AG09319 (cell line): Measurements from ENCODE around the gene CASKIN2.
"Not testable (repeated sequence)": the region's sequence is repeated elsewhere in the genome, so short reads cannot be mapped to it uniquely, and the experiment has no call there.

Source experiments
- DNase-seq: peaks from one replicate; pipeline ENCODE4 v3.0.0-alpha.2; 2010; ENCODE audit warnings: low read depth; ENCODE audit errors: extremely low read depth
- CTCF ChIP-seq: IDR thresholded peaks from 2 replicates; pipeline ENCODE4 v1.5.1; 2011; ENCODE audit warnings: low read depth, mild to moderate bottlenecking, inconsistent platforms, low read length, moderate library complexity

Gene CASKIN2

GRCh38 chr17:75486151-75486550 lies 29.2 kb downstream of the CASKIN2 start:
- TF ChIP-seq CTCF: no peak
- DNase-seq: no peak

GRCh38 chr17:75485688-75486087 lies 29.6 kb downstream of the CASKIN2 start:
- no peak for DNase-seq
- TF ChIP-seq CTCF: no peak

GRCh38 chr17:75482098-75482942 lies 33.0 kb downstream of the CASKIN2 start:
- DNase-seq: no peak
- no peak for TF ChIP-seq CTCF

- TF ChIP-seq CTCF: no peak
- no peak for DNase-seq
Measured at GRCh38 chr17:75481194-75482068, 33.9 kb downstream of the CASKIN2 start.

GRCh38 chr17:75480281-75480680 lies 35.1 kb downstream of the CASKIN2 start:
- no peak for TF ChIP-seq CTCF
- DNase-seq: no peak

- DNase-seq: no peak
- no peak for TF ChIP-seq CTCF
Measured at GRCh38 chr17:75478508-75478907, 36.8 kb downstream of the CASKIN2 start.

- not testable (repeated sequence) for DNase-seq
Measured at GRCh38 chr17:75477490-75477862, 37.9 kb downstream of the CASKIN2 start.
